Panc1 (cell line): Measurements from ENCODE around the gene DIS3L2.

Experiments
- TF ChIP-seq, protein P1 (sequence below): fragments of 450-650 bp; IDR thresholded peaks from 2 replicates; pipeline ENCODE4 v1.5.1; 2017; ENCODE audit warnings: mild to moderate bottlenecking
- TF ChIP-seq, protein P2 (sequence below), 2 experiments: IDR thresholded peaks; 2 replicates each; pipeline ENCODE4 v1.6.1; 2011 to 2012; ENCODE audit warnings: low read depth in 2 of 2, control low read depth in 1 of 2, low read length in 1 of 2, mild to moderate bottlenecking in 1 of 2, moderate library complexity in 1 of 2; ENCODE audit not compliant: insufficient read depth in 1 of 2

DNA sequence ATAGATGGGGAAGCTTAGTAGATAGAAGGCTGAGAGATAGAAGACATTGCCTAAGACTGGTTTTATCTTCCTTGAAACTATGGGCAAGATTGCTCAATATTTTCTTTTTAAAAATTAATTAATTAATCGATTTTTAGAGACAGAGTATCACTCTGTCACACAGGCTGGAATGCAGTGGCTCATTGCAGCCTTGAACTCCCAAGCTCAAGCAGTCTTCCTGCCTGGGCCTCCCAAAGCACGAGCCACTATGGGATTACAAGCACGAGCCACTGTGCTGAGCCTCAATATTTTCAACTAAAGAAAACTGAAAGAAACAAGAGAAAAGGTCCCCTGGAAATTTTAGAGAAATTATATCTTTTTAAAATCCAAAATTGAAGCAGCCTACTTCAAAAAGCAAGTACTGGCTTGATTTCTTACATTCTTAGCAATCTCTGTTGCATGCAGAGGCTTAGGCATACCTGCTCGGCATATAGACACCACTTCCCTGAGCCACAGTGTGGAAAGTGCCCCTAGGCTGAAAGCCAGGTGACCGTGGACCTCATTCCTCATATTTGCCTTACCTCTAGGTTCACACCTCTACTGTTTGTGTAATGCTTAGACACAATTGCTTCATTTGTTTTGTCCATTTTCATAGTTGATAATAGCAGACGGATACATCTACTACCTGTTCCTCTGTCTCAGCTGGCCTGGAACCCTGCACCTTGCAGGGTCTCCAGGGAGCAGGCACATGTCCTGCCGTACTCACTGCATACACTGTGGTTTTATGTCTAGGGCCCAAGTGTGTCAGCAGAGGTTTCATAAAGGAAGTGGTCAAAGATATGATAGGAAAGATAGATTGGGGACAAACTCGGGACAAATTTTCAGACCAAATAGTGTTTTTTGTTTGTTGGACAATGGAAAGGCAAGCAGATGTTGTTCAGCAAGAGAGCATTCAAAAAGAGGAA is 250.5 kb downstream of the DIS3L2 start:
- TF ChIP-seq, protein P1, sequence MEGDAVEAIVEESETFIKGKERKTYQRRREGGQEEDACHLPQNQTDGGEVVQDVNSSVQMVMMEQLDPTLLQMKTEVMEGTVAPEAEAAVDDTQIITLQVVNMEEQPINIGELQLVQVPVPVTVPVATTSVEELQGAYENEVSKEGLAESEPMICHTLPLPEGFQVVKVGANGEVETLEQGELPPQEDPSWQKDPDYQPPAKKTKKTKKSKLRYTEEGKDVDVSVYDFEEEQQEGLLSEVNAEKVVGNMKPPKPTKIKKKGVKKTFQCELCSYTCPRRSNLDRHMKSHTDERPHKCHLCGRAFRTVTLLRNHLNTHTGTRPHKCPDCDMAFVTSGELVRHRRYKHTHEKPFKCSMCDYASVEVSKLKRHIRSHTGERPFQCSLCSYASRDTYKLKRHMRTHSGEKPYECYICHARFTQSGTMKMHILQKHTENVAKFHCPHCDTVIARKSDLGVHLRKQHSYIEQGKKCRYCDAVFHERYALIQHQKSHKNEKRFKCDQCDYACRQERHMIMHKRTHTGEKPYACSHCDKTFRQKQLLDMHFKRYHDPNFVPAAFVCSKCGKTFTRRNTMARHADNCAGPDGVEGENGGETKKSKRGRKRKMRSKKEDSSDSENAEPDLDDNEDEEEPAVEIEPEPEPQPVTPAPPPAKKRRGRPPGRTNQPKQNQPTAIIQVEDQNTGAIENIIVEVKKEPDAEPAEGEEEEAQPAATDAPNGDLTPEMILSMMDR = no peak
- TF ChIP-seq, protein P2, sequence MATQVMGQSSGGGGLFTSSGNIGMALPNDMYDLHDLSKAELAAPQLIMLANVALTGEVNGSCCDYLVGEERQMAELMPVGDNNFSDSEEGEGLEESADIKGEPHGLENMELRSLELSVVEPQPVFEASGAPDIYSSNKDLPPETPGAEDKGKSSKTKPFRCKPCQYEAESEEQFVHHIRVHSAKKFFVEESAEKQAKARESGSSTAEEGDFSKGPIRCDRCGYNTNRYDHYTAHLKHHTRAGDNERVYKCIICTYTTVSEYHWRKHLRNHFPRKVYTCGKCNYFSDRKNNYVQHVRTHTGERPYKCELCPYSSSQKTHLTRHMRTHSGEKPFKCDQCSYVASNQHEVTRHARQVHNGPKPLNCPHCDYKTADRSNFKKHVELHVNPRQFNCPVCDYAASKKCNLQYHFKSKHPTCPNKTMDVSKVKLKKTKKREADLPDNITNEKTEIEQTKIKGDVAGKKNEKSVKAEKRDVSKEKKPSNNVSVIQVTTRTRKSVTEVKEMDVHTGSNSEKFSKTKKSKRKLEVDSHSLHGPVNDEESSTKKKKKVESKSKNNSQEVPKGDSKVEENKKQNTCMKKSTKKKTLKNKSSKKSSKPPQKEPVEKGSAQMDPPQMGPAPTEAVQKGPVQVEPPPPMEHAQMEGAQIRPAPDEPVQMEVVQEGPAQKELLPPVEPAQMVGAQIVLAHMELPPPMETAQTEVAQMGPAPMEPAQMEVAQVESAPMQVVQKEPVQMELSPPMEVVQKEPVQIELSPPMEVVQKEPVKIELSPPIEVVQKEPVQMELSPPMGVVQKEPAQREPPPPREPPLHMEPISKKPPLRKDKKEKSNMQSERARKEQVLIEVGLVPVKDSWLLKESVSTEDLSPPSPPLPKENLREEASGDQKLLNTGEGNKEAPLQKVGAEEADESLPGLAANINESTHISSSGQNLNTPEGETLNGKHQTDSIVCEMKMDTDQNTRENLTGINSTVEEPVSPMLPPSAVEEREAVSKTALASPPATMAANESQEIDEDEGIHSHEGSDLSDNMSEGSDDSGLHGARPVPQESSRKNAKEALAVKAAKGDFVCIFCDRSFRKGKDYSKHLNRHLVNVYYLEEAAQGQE (IDR thresholded peaks at IDR 0.05; ENCODE audit: insufficient read depth in 1 of 2, low read depth in 2 of 2, low read length in 1 of 2) = no peak
